A549 (cell line): ENCODE data around the gene USP38. TPM values are rescaled to one million over a fixed set of nuclear protein-coding genes. Genes with fewer than 3 reads are reported as not detected.

Experiments used
- ATAC-seq, 2 experiments: fragments of 200-7000 bp in 1 of 2; fragments of >200 bp in 1 of 2; cut with Nextera tagmentation in 1 of 2; cut with Tn5 transposase in 1 of 2; 3 replicates each; pipeline versions ENCODE4 v1.8.0 to v1.9.1; 2018 to 2020; ENCODE audit warnings: mild to moderate bottlenecking in 1 of 2, moderate library complexity in 1 of 2
- CTCF ChIA-PET: fragments of 300-600 bp; sonication (Branson Sonifier 250); formaldehyde crosslinking; extraction: SDS; loops from one replicate; lab custom pipeline; 2021; ENCODE audit warnings: antibody characterized with exemption, inconsistent platforms; lab: Yijun Ruan, JAX
- POLR2A ChIA-PET: fragments of 350-600 bp; formaldehyde crosslinking; extraction: SDS; loops from one replicate; lab custom pipeline; 2021; ENCODE audit warnings: antibody characterized with exemption, inconsistent platforms; lab: Yijun Ruan, JAX
- DNase-seq, 2 experiments: peaks; one replicate each; pipeline versions ENCODE4 v3.0.0 to v3.0.0-alpha.2; 2011 to 2016; ENCODE audit warnings: low read depth in 1 of 2, low spot score in 1 of 2
- FAIRE-seq: peaks from 2 replicates; lab custom pipeline; 2011; peaks lifted over from hg19 to GRCh38; lab: Jason Lieb, UNC
- H3K27ac ChIP-seq, 2 experiments: fragments of >200 bp; sonication (Bioruptor Twin); formaldehyde crosslinking; 3 replicates each; pipeline ENCODE4 v1.5.1; 2016 to 2017
- H3K4me1 ChIP-seq: fragments of >200 bp; sonication (Bioruptor Twin); formaldehyde crosslinking; 3 replicates; pipeline ENCODE4 v1.6.1; 2016
- H3K4me2 ChIP-seq: fragments of >200 bp; sonication (Bioruptor Twin); formaldehyde crosslinking; 3 replicates; pipeline ENCODE4 v1.6.1; 2016
- H3K4me3 ChIP-seq: fragments of >200 bp; sonication (Bioruptor Twin); formaldehyde crosslinking; 3 replicates; pipeline ENCODE4 v1.5.1; 2016
- H3K9me3 ChIP-seq: fragments of >200 bp; sonication (Bioruptor Twin); formaldehyde crosslinking; 3 replicates; pipeline ENCODE4 v1.6.1; 2016
- BHLHE40 ChIP-seq: IDR thresholded peaks from 2 replicates; pipeline ENCODE4 v1.6.1; 2012; ENCODE audit warnings: low read depth, low read length, inconsistent platforms
- CBX2 ChIP-seq: fragments of 200-600 bp; sonication (generic); IDR thresholded peaks from 2 replicates; pipeline ENCODE4 v1.6.1; 2016; ENCODE audit warnings: low read depth, mild to moderate bottlenecking, borderline replicate concordance
- CBX8 ChIP-seq: fragments of 200-600 bp; sonication (generic); IDR thresholded peaks from 2 replicates; pipeline ENCODE4 v1.6.1; 2016
- CHD2 ChIP-seq: fragments of 150-350 bp; IDR thresholded peaks from 2 replicates; pipeline ENCODE4 v1.6.1; 2014; ENCODE audit warnings: low read length; ENCODE audit not compliant: partially characterized antibody
- E2F6 ChIP-seq: IDR thresholded peaks from 2 replicates; pipeline ENCODE4 v1.6.1; 2012; ENCODE audit warnings: low read depth, borderline replicate concordance
- ELK1 ChIP-seq: fragments of 150-350 bp; IDR thresholded peaks from 2 replicates; pipeline ENCODE4 v1.6.1; 2014; ENCODE audit warnings: low read depth, mild to moderate bottlenecking, low read length
- EP300 ChIP-seq, 2 experiments: fragments of >200 bp; sonication (Bioruptor Twin); formaldehyde crosslinking; IDR thresholded peaks; 2 replicates in 1 of 2; 3 replicates in 1 of 2; pipeline ENCODE4 v1.6.1; 2016 to 2017
- ESRRA ChIP-seq: fragments of 150-350 bp; IDR thresholded peaks from 2 replicates; pipeline ENCODE4 v1.6.1; 2014; ENCODE audit warnings: mild to moderate bottlenecking, low read length, borderline replicate concordance
- FOSB ChIP-seq: fragments of 250-450 bp; sonication (Bioruptor Pico); IDR thresholded peaks from 2 replicates; pipeline ENCODE4 v1.5.0; 2020; ENCODE audit warnings: mild to moderate bottlenecking, moderate library complexity
- FOSL2 ChIP-seq, 2 experiments: fragments of 450-650 bp in 1 of 2; fragments of >200 bp in 1 of 2; sonication (Bioruptor Twin) in 1 of 2; formaldehyde crosslinking; IDR thresholded peaks; 2 replicates each; pipeline versions ENCODE4 v1.5.0 to v1.6.1; 2016 to 2020; ENCODE audit warnings: mild to moderate bottlenecking in 1 of 2, moderate library complexity in 1 of 2
- HDAC2 ChIP-seq: fragments of 200-600 bp; sonication (generic); IDR thresholded peaks from 2 replicates; pipeline ENCODE4 v1.6.1; 2016
- HEYL ChIP-seq: fragments of 250-450 bp; sonication (Bioruptor Pico); IDR thresholded peaks from 2 replicates; pipeline ENCODE4 v1.8.0; 2021; ENCODE audit warnings: mild to moderate bottlenecking, moderate library complexity
- HMGXB4 ChIP-seq: fragments of 250-450 bp; sonication (Bioruptor Pico); IDR thresholded peaks from 2 replicates; pipeline ENCODE4 v1.5.0; 2021; ENCODE audit warnings: mild to moderate bottlenecking, moderate library complexity, borderline replicate concordance
- HOXB13 ChIP-seq: fragments of 250-450 bp; sonication (Bioruptor Pico); IDR thresholded peaks from 2 replicates; pipeline ENCODE4 v1.5.0; 2020; ENCODE audit warnings: low read depth, mild to moderate bottlenecking, moderate library complexity
- JUNB ChIP-seq: fragments of >200 bp; sonication (Bioruptor Twin); formaldehyde crosslinking; IDR thresholded peaks from 2 replicates; pipeline ENCODE4 v1.6.1; 2016
- MAZ ChIP-seq: fragments of 150-350 bp; IDR thresholded peaks from 2 replicates; pipeline ENCODE4 v1.6.1; 2014; ENCODE audit warnings: antibody characterized with exemption, low read depth, low read length, borderline replicate concordance
- NFE2L2 ChIP-seq: fragments of 150-350 bp; conservative IDR thresholded peaks from 2 replicates; pipeline ENCODE4 v1.6.1; 2014; ENCODE audit warnings: low read length
- NR3C1 ChIP-seq: fragments of >200 bp; sonication (Bioruptor Twin); formaldehyde crosslinking; IDR thresholded peaks from 3 replicates; pipeline ENCODE4 v1.6.1; 2017
- PBX3 ChIP-seq: IDR thresholded peaks from 2 replicates; pipeline ENCODE4 v1.6.1; 2012
- POLR2A ChIP-seq: IDR thresholded peaks from 2 replicates; pipeline ENCODE4 v1.6.1; 2012; ENCODE audit warnings: mild to moderate bottlenecking, low read length
- RAD21 ChIP-seq, 2 experiments: fragments of >200 bp in 1 of 2; sonication (Bioruptor Twin) in 1 of 2; formaldehyde crosslinking in 1 of 2; IDR thresholded peaks in 1 of 2; conservative IDR thresholded peaks in 1 of 2; 2 replicates in 1 of 2; 3 replicates in 1 of 2; pipeline ENCODE4 v1.6.1; 2012 to 2018; ENCODE audit warnings: inconsistent platforms in 1 of 2
- RARB ChIP-seq: fragments of 250-450 bp; sonication (Bioruptor Pico); IDR thresholded peaks from 2 replicates; pipeline ENCODE4 v1.8.0; 2021; ENCODE audit warnings: mild to moderate bottlenecking, moderate library complexity
- RNF2 ChIP-seq: fragments of 200-600 bp; sonication (generic); IDR thresholded peaks from 2 replicates; pipeline ENCODE4 v1.6.1; 2016; ENCODE audit warnings: low read depth, mild to moderate bottlenecking, antibody characterized with exemption, moderate library complexity, borderline replicate concordance
- SMC3 ChIP-seq: fragments of >200 bp; sonication (Bioruptor Twin); formaldehyde crosslinking; IDR thresholded peaks from 3 replicates; pipeline ENCODE4 v1.6.1; 2018; ENCODE audit warnings: inconsistent platforms
- SREBF2 ChIP-seq: fragments of 450-650 bp; IDR thresholded peaks from 2 replicates; pipeline ENCODE4 v1.6.1; 2014; ENCODE audit warnings: mild to moderate bottlenecking, moderate library complexity
- TFCP2L1 ChIP-seq: fragments of 250-450 bp; sonication (Bioruptor Pico); IDR thresholded peaks from 2 replicates; pipeline ENCODE4 v1.5.0; 2021; ENCODE audit warnings: mild to moderate bottlenecking
- TP53 ChIP-seq: fragments of 250-450 bp; sonication (Bioruptor Pico); IDR thresholded peaks from 2 replicates; pipeline ENCODE4 v1.5.0; 2021; ENCODE audit warnings: mild to moderate bottlenecking, moderate library complexity
- ZC3H11A ChIP-seq: fragments of 450-650 bp; IDR thresholded peaks from 2 replicates; pipeline ENCODE4 v1.6.1; 2014; ENCODE audit warnings: antibody characterized with exemption, mild to moderate bottlenecking
- WGBS: methylation state at CpG from one replicate; pipeline ENCODE4 v1.1.6; 2017; ENCODE audit errors: missing lambda C conversion rate; 5-methylcytosine and 5-hydroxymethylcytosine counted together
- polyA plus RNA-seq, 4 experiments: library from polyadenylated mRNA; depleted of rRNA in 3 of 4; stranded (reverse); fragments of >200 nt; fragmentation: RNase III in 1 of 4; extraction: RNeasy Plus Mini Kit Qiagen cat#74134 plus additional on column Dnase treatment in 1 of 4; gene quantifications; 2 replicates in 3 of 4; 3 replicates in 1 of 4; pipeline ENCODE4 v1.2.3, GENCODE V29; 2011 to 2017

USP38 gene
- polyA plus RNA-seq, 2 of the 4 experiments (the other 2 are of a cell fraction), result 5.6 to 10.9 TPM

GRCh38 chr4:143248827-143249226, 64.1 kb downstream of the USP38 start:
- Histone ChIP-seq H3K4me3 (no peak overlapping the region), H3K9me3 (no peaks in the 10 kb centered on the region), H3K27ac (no peak overlapping the region), H3K4me1 (no peaks in the 10 kb centered on the region), H3K4me2 (no peak overlapping the region)
- FAIRE-seq (no peak), ATAC-seq (no peak), DNase-seq (no peak)
- ChIA-PET CTCF (interaction anchor here (0.9 kb wide), 1 partner anchor 24 kb away, joined by 3 read pairs; no protein-coding TSS in a partner anchor), POLR2A (no interaction called here)
- 87% methylated on average over 4 of the region's 4 CpGs for WGBS
- TF ChIP-seq CBX8 (no peak), POLR2A (no peak), NR3C1 (no peak), HMGXB4 (CRISPR knock-in tag) (no peak), NFE2L2 (no peak), RAD21 (conservative IDR thresholded peaks at IDR 0.05 in 1 of 2, IDR thresholded peaks at IDR 0.05 in 1 of 2) (no peak), HDAC2 (no peak), BHLHE40 (no peak), HEYL (CRISPR knock-in tag) (no peak), TP53 (no peak), JUNB (no peak), TFCP2L1 (no peak), CHD2 (no peak), E2F6 (no peak)

- H3K27ac ChIP-seq, result no peak overlapping the region
- no peak for ATAC-seq
- TF ChIP-seq SREBF2 (no peak), POLR2A (no peak), CHD2 (no peak), HDAC2 (no peak), RARB (CRISPR knock-in tag) (no peak), ESRRA (no peak), MAZ (no peak), EP300 (IDR thresholded peaks at IDR 0.05) (no peak), FOSL2 (IDR thresholded peaks at IDR 0.05) (no peak), FOSL2 (CRISPR knock-in tag; IDR thresholded peaks at IDR 0.05) (no peak), HOXB13 (no peak), CBX2 (no peak), PBX3 (no peak), RAD21 (conservative IDR thresholded peaks at IDR 0.05 in 1 of 2, IDR thresholded peaks at IDR 0.05 in 1 of 2) (no peak), ELK1 (no peak), SMC3 (no peak), FOSB (no peak), RNF2 (no peak), ZC3H11A (no peak), JUNB (no peak)
- TF ChIP-seq, all 56 proteins: peak for 0
- CTCF ChIA-PET, result interaction anchor here (1.3 to 1.5 kb wide), 2 partner anchors 10 to 19 kb away, joined by 3 read pairs; no protein-coding TSS in a partner anchor
- Histone ChIP-seq H3K4me1 (no peaks in the 10 kb centered on the region), H3K4me3 (no peak overlapping the region), H3K4me2 (no peak overlapping the region), H3K9me3 (no peaks in the 10 kb centered on the region)
- DNase-seq, result no peak
- POLR2A ChIA-PET, result no interaction called here
- no peak for FAIRE-seq
- WGBS, result 94% methylated on average over 3 of the region's 3 CpGs
Observed at GRCh38 chr4:143250617-143251016, 65.9 kb downstream of the USP38 start.
